CD4-positive, alpha-beta T cell treated with Interleukin-1 beta for 1 hour (primary cell): ENCODE data around the gene JMJD1C.
A peak's percentile ranks its signal among the peaks of the same experiment; 100 is the strongest.

Source experiments
- DNase-seq, 2 donors: peaks; one replicate each; pipeline ENCODE4 v3.0.0-alpha.2; 2020 to 2022

The JMJD1C gene

GRCh38 chr10:63206997-63207811 lies 258.6 kb downstream of the JMJD1C start:
- no peak for DNase-seq

- DNase-seq, result no peak
Observed at GRCh38 chr10:63206576-63206975, 259.2 kb downstream of the JMJD1C start.

- no peak for DNase-seq
Observed at GRCh38 chr10:63205421-63205820, 260.4 kb downstream of the JMJD1C start.

GRCh38 chr10:63204667-63205391 lies 260.9 kb downstream of the JMJD1C start:
- no peak for DNase-seq

GRCh38 chr10:63201118-63201517 lies 264.7 kb downstream of the JMJD1C start:
- no peak for DNase-seq

GRCh38 chr10:63200431-63200830 lies 265.3 kb downstream of the JMJD1C start:
- DNase-seq, result no peak

- no peak for DNase-seq
Observed at GRCh38 chr10:63199716-63200115, 266.1 kb downstream of the JMJD1C start.

- DNase-seq, result no peak
Observed at GRCh38 chr10:63197344-63198092, 268.3 kb downstream of the JMJD1C start.

GRCh38 chr10:63192826-63193225 lies 273.0 kb downstream of the JMJD1C start:
- no peak for DNase-seq

- no peak for DNase-seq
Observed at GRCh38 chr10:63175534-63175933, 290.2 kb downstream of the JMJD1C start.

GRCh38 chr10:63173468-63174232 lies 292.1 kb downstream of the JMJD1C start:
- DNase-seq, result no peak

GRCh38 chr10:63171926-63172325 lies 293.9 kb downstream of the JMJD1C start:
- no peak for DNase-seq

- DNase-seq, result no peak
Observed at GRCh38 chr10:63171255-63171855, 294.4 kb downstream of the JMJD1C start.

GRCh38 chr10:63169624-63170023 lies 296.2 kb downstream of the JMJD1C start:
- no peak for DNase-seq

- DNase-seq, result no peak
Observed at GRCh38 chr10:63168821-63169462, 296.8 kb downstream of the JMJD1C start.

GRCh38 chr10:63166742-63167258 lies 299.0 kb downstream of the JMJD1C start:
- peak; percentile 10 to 63 for DNase-seq

- no peak for DNase-seq
Observed at GRCh38 chr10:63165249-63165648, 300.5 kb downstream of the JMJD1C start.

GRCh38 chr10:63164166-63164623 lies 301.6 kb downstream of the JMJD1C start:
- no peak for DNase-seq

- DNase-seq, result no peak
Observed at GRCh38 chr10:63161592-63161991, 304.2 kb downstream of the JMJD1C start.

- DNase-seq, result peak; percentile 44 to 72
Observed at GRCh38 chr10:63157845-63158624, 307.7 kb downstream of the JMJD1C start.

- DNase-seq, result no peak
Observed at GRCh38 chr10:63156236-63156635, 309.5 kb downstream of the JMJD1C start.
